AG04449 (cell line): Measurements from ENCODE around the gene PDE4B.

Experiments
- CTCF ChIA-PET: fragments of 350-600 bp; formaldehyde crosslinking; extraction: SDS; loops from one replicate; lab custom pipeline; 2021; ENCODE audit warnings: antibody characterized with exemption; lab: Yijun Ruan, JAX
- POLR2A ChIA-PET: fragments of 400-600, 350-600 bp; formaldehyde crosslinking; extraction: SDS; loops from one replicate; lab custom pipeline; 2020; ENCODE audit warnings: antibody characterized with exemption, inconsistent platforms; lab: Yijun Ruan, JAX
- DNase-seq: peaks from one replicate; pipeline ENCODE4 v3.0.0-alpha.2; 2010; ENCODE audit warnings: low read depth, low spot score
- H3K4me3 ChIP-seq: 2 replicates; pipeline ENCODE4 v1.5.1; 2011; ENCODE audit warnings: low read depth, mild to moderate bottlenecking, control low read depth, low read length
- TF ChIP-seq, protein P1 (sequence below): IDR thresholded peaks from one replicate; pipeline ENCODE4 v1.5.1; 2011; ENCODE audit warnings: mild to moderate bottlenecking, moderate library complexity, low read length, control low read depth, inconsistent platforms; ENCODE audit not compliant: insufficient read depth; ENCODE audit errors: missing control alignments

The PDE4B gene

DNA sequence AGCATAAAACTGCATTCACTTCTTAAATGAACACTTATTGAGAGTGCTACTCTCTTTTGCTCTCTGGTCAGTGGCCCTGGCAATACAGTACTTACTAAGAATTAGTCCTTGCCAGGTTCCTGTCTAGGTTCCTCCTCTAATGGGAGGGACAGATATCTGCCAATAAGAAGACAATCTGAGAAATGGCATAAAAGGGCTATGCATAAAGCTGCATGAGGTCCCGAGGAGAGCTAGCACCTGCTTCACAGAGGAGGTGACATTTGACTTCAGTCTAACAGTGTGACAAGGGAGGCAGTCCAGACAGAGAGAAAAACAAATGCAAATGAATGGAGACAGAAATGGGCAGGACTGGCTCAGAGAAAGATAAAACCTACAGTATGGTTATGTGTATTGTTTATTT, 384.1 kb downstream of the PDE4B start:
- no peak overlapping the region for H3K4me3 ChIP-seq
- no peak for DNase-seq
- ChIA-PET POLR2A (no interaction called here), CTCF (interaction anchor here (1.1 kb wide), 1 partner anchor 65 kb away, joined by 4 read pairs; no protein-coding TSS in a partner anchor)
- TF ChIP-seq, protein P1, sequence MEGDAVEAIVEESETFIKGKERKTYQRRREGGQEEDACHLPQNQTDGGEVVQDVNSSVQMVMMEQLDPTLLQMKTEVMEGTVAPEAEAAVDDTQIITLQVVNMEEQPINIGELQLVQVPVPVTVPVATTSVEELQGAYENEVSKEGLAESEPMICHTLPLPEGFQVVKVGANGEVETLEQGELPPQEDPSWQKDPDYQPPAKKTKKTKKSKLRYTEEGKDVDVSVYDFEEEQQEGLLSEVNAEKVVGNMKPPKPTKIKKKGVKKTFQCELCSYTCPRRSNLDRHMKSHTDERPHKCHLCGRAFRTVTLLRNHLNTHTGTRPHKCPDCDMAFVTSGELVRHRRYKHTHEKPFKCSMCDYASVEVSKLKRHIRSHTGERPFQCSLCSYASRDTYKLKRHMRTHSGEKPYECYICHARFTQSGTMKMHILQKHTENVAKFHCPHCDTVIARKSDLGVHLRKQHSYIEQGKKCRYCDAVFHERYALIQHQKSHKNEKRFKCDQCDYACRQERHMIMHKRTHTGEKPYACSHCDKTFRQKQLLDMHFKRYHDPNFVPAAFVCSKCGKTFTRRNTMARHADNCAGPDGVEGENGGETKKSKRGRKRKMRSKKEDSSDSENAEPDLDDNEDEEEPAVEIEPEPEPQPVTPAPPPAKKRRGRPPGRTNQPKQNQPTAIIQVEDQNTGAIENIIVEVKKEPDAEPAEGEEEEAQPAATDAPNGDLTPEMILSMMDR: no peak

DNA sequence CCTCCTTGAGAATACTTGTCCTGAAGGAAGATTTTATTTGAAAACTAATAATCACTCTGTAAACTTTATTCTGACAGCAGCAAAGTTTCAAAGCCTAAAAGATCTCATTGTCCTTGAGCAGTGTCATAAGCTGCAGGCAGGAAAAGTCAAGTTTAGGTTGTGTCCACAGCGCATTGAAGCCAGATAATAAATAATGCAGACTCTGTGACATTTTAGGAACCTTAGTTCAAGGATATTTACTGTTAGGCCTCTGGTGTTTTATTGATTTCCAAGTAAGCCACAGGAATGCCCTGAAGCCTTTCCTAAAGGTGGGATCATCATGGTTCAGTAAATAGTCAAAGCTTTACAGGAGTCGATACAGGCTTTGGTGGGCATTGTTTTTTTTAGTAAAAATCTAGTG, 384.8 kb downstream of the PDE4B start:
- ChIA-PET CTCF (no interaction called here), POLR2A (no interaction called here)
- H3K4me3 ChIP-seq: no peak overlapping the region
- DNase-seq: no peak
- TF ChIP-seq, protein P1: no peak

DNA sequence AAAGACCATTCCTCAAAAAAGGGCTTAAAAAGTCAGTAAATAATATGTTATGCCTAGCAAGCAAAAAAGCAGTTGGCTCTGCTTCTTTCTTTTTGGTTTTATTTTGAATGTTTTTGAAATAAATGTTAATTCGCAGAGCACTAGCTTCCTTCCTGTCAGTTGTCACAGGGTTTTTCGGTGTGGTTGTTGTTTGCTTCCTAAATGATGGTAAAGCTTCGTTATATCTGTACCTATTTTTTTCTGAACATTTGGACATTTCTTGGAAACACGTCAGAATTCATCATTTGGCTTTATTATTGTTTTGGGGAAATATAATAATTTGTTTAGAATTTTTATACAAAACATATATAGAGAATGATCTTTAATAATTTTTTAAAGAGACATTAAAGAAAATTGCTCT, 389.3 kb downstream of the PDE4B start:
- DNase-seq: no peak
- ChIA-PET CTCF (interaction anchor here (1.3 kb wide), 1 partner anchor 16 kb away, joined by 3 read pairs; no protein-coding TSS in a partner anchor), POLR2A (no interaction called here)
- no peak overlapping the region for H3K4me3 ChIP-seq
- TF ChIP-seq, protein P1: no peak

DNA sequence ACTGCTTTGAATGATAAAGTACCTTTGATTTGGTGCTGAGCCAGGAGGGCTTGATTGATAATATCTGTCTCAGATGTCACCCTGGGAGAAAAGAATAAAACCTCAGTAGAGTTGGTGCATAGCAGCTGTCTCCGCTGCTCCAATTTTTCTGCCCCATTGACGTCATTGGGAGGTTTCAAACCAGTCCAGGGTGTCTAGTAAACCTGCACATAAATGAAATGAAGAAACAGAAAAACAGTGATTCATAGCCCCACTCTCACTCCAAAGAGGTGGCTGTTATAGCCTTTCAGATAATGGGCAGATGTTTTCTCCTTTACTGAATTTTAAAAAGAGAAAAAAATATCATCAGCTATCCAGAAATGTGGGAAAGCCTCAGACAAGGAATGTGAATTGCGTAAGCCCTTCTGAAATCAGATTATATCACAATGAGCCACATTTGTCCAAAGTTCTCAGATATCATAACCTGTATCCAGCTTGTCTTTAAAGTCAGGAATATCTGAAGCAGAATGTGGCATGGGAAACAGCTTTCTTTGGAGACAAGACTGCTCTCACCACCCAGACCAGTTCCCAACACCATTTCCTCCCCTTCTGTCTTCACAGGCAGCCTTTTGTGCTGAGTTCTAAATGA, 390.0 kb downstream of the PDE4B start:
- ChIA-PET CTCF (interaction anchor here (0.9 to 1.0 kb wide), 2 partner anchors 13 to 60 kb away, joined by 3 to 5 read pairs; no protein-coding TSS in a partner anchor), POLR2A (no interaction called here)
- peak; percentile 61 for DNase-seq
- TF ChIP-seq, protein P1: no peak
- no peak overlapping the region for H3K4me3 ChIP-seq

DNA sequence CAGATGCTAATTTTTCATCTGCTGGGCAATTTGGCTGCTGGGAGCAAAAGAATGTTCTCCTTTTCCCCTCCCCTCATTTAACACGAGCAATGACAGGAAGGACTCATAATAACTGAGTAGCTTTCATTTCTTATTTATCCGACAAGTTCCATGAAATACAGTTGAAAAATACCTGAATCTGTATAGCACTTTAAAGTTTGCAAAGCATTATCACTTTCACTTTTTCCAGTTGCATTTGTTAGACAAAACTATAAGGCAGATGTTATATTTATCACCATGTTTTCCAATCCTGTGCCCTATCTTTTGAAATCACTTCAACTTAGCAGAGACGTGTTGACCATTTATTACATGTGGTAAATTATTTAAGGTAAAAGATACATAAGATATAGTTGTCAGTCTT, 390.7 kb downstream of the PDE4B start:
- ChIA-PET CTCF (interaction anchor here (1.0 kb wide), 1 partner anchor 12 kb away, joined by 3 read pairs; no protein-coding TSS in a partner anchor), POLR2A (no interaction called here)
- H3K4me3 ChIP-seq: no peak overlapping the region
- TF ChIP-seq, protein P1: no peak
- DNase-seq: no peak

DNA sequence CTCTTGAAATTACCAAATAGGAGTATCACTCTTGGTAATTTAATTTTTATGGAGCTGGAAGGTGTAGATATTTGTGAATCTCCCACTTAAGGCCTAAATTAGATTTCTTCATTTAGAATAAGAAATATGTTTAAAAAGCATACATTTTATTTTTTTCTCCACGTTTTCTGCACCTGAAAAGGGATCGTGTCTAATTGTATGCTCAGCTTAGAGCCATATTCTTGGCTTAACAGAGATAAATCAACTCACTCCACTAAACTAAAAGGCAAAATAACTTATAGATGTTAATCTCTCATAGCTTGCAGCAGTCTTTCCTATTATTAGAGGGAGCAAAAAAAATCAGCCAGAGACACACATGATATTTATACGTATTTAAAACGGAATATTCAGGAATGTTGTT, 404.4 kb downstream of the PDE4B start:
- H3K4me3 ChIP-seq: no peak overlapping the region
- TF ChIP-seq, protein P1: no peak
- DNase-seq: no peak
- ChIA-PET CTCF (no interaction called here), POLR2A (no interaction called here)
